WTC11 (cell line): ENCODE results near the gene ARHGAP6.

ENCODE experiments used
- CREM ChIP-seq: sonication (generic); formaldehyde crosslinking; IDR thresholded peaks from 2 replicates; pipeline ENCODE4 v1.8.1; 2022; ENCODE audit warnings: mild to moderate bottlenecking, missing genetic modification reagents, moderate library complexity
- CTCF ChIP-seq: fragments of 200-600 bp; IDR thresholded peaks from 2 replicates; pipeline ENCODE4 v1.8.0; 2022; ENCODE audit warnings: antibody characterized with exemption
- FOXP1 ChIP-seq: sonication (generic); formaldehyde crosslinking; IDR thresholded peaks from 2 replicates; pipeline ENCODE4 v1.8.0; 2022; ENCODE audit warnings: missing genetic modification reagents, mild to moderate bottlenecking, moderate library complexity, borderline replicate concordance
- KAT7 ChIP-seq: sonication (generic); formaldehyde crosslinking; IDR thresholded peaks from 2 replicates; pipeline ENCODE4 v1.8.1; 2023; ENCODE audit warnings: missing genetic modification reagents, mild to moderate bottlenecking, borderline replicate concordance
- MAX ChIP-seq: sonication (generic); formaldehyde crosslinking; IDR thresholded peaks from 2 replicates; pipeline ENCODE4 v1.8.0; 2022; ENCODE audit warnings: mild to moderate bottlenecking, missing genetic modification reagents
- NFYB ChIP-seq: sonication (generic); formaldehyde crosslinking; conservative IDR thresholded peaks from 2 replicates; pipeline ENCODE4 v1.8.0; 2022; ENCODE audit warnings: low read depth, missing genetic modification reagents
- SP1 ChIP-seq: sonication (generic); formaldehyde crosslinking; conservative IDR thresholded peaks from 2 replicates; pipeline ENCODE4 v1.8.1; 2022; ENCODE audit warnings: missing genetic modification reagents
- TCF7 ChIP-seq: sonication (generic); formaldehyde crosslinking; IDR thresholded peaks from 2 replicates; pipeline ENCODE4 v1.8.0; 2022; ENCODE audit warnings: mild to moderate bottlenecking, low read depth, missing genetic modification reagents, moderate library complexity
- USF2 ChIP-seq: sonication (generic); formaldehyde crosslinking; IDR thresholded peaks from 2 replicates; pipeline ENCODE4 v1.8.1; 2023; ENCODE audit warnings: mild to moderate bottlenecking, missing genetic modification reagents, moderate library complexity
- ZNF512 ChIP-seq: sonication (generic); formaldehyde crosslinking; IDR thresholded peaks from 2 replicates; pipeline ENCODE4 v1.8.1; 2022; ENCODE audit warnings: missing genetic modification reagents, borderline replicate concordance

GRCh38 chrX:11329021-11329420 is 336.7 kb downstream of the ARHGAP6 start:
- TF ChIP-seq ZNF512 (CRISPR knock-in tag) = no peak
- no peak for TF ChIP-seq USF2 (CRISPR knock-in tag)
- TF ChIP-seq CTCF = no peak
- TF ChIP-seq CREM (CRISPR knock-in tag) = no peak
- no peak for TF ChIP-seq NFYB
- no peak for TF ChIP-seq KAT7 (CRISPR knock-in tag)
- TF ChIP-seq MAX (CRISPR knock-in tag) = no peak
- no peak for TF ChIP-seq FOXP1 (CRISPR knock-in tag)
- TF ChIP-seq SP1 = no peak
- no peak for TF ChIP-seq TCF7 (CRISPR knock-in tag)
